ENCODE measurements around the gene ABCC3.

Gene ABCC3

DNA sequence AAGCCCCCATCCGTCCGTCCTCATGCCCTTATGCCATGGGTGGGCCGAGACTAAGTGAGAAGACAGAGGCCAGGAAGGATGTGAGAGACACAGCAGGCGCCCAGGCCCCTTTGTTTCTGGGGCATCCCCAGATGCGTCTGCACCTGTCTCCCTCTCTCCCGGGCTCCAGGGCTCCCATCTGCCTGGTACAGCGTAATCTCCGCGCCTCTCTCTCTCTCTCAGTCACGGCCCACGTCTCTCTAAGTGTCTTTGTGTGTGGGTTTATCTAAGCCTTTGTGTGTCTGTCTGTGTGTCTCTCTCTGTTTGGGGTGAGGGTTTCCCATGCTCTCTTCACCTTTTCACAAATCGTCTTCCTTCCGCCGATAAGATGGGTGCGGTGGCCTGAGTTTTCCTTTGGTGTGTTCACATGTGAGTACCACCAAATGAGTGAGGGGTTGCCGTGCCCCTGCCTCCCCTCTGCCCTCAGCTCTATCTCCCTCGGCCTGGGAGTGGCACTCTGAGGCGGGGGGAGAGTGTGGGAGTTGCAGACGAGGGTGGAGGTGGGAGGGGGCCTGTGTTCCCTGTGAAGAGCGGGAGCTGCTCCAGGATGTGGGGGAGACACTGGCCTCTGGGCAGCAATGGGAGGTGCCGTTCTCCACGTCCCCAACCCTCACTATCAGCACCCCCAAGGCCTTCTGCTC, 25.8 kb upstream of the ABCC3 start:
- no peak for DNase-seq

DNA sequence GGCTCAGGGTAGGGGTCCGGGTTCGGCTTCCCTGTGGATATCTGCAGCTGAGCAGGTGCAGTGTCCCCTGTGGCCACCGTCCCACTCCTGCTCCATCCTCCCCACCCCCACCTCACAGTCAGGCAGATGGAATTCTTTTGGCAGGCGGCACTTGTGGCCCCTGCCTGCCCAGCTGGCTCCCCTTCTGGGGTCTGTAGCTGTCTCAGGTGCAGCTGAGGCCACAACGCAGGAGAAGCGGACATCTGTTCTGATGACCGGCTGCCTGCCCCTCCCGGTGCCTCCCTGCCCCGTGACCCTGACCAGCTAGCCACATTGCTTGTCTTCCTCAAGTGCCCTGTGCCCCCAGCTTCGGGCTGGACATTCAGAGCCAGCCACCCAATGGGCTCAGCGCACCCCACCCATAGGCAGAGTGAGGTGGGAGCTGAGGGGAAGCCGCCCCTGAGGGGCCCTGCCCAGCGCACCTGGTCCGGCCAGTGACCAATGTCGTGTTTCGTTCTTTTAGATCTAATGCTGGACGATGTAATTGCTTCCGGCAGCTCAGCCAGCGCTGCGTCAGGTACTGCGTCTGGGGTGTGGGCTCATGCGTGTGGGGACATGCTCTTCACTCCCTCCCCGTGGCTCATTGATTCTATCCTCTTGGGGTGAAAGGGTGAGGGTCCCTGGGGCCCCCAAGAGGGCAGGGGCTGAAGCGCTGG, 25.2 kb upstream of the ABCC3 start:
- DNase-seq: no peak

DNA sequence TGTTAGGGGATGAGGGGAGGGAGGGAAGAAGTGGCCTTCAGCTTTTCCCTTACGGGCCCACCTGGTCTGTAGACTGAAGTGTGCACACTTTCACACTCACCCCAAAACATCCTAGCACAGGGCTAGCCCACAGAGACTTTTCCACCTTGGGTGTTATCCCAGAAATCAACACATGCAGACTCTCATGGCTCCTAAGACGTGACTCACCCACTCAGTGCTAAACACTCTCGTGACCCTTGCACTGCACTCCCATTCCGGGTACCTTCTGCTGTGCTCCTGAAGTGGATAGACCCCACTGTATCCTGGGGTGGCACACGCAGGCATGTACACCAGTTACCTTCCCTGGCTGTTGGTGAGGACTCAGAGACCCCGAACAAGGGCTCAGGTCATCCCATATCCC, 23.0 kb upstream of the ABCC3 start:
- DNase-seq: no peak

DNA sequence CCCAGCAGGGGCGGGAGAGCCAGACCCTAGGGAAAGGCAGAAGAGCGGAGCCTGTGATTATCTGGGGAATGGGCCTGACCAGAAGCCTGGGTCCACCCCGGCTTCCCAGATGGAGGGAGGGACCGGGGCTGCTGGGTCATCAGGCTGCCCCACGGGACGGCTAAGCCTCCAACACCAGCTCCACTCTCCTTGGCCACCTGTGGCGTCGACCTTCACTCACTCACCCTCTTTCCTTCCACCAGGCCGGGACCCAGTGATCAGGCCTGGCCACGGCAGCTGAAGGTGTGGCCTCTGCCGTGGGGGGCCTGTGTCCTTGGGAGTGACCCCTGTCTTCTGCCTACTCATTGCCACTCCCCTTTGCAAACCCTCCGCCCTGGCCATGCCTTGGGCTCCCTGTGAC, 22.4 kb upstream of the ABCC3 start:
- DNase-seq: no peak

DNA sequence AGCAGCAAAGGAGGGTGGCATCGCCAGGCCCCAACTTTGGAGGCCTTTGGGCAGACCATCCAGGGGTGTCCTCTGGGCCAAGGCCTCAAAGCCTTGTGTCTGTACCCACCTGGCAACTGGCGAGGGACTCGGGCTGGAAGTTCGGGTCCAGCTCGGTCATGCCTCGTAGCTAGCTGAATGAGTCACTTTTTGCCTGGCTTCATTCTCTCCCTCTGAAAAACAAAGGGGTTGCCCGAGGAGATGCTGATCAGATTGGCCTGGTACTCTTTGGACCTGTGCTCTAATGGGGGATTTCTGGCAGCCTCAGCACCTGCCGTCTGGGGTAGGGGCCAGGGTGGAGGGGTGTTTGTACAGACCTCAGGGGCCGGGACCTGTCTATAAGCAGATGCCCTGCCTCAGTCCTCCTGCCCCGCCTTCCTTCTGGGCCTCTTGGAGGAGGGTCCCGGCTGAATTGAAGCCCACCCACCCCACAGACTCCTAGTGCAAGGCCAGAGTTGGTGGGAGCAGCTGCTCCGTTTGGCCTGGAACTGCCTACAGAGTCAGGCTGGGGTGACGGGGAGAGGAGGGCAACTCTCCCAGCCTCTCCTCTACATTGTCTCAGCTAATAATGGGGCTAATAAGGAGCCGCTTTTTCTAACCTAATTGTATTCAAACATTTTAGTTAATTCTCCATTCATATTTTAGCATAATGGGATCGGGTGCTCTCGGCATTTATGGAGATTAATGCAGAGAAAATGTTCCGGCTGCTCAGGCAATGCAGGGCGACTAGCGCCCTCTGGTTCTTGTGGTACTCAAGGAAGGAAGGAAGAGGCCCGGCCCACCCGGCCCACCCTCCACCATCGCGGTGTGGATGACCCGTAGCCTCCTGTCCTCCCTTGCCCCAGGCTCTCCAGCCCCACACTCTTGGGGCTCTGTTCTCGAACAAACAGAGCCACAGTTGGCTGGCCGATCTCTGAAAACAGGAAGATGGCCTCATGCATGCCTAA, 21.4 kb upstream of the ABCC3 start:
- no peak for DNase-seq

DNA sequence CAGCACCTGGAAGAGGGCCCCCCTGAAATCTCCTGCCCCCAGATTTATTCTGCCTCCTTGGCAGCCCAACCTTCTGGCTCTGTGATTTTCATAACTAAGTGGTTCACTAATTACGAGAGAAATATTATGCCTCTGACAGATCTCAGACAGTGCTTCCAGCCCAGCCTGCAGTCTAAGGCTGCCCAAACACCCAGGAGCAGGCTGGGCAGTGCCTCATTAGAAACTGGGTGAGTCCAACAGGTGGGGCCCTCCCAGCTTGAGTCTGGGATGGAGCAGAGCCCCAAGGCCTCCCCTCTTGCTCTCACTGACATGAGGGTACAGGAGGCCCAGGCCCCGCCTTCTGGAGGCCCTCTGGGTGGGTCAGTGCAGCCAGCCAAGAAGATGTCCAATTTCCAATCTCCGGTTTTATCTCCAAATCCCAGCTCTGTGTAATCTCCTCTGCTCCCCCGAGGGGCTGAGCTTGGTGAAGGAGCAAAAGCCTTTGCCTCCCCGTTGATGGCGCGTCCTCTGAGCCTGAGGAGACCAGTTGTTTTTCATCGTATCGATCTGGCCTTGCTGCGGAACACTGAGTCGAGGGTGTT, 20.1 kb upstream of the ABCC3 start:
- DNase-seq: no peak

DNA sequence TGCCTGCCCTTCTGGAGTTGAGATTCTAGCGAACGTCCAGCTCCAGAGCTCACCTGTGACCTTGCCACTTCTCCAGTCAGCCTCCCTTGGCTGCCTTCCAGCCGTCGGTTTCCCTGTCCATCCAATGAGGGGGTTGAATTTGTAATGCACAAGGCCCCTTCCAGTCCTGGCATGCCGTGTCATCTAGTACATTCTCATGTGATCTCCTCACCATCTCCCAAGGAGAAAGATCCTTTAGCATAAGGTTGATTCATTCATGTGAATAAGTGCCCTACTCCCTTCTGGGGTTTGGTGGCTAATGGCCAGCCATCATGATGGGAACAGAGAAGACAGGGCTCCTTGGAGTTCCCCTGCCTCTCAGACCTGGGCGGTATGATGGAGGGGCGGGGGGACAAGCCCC, 18.9 kb upstream of the ABCC3 start:
- no peak for DNase-seq

DNA sequence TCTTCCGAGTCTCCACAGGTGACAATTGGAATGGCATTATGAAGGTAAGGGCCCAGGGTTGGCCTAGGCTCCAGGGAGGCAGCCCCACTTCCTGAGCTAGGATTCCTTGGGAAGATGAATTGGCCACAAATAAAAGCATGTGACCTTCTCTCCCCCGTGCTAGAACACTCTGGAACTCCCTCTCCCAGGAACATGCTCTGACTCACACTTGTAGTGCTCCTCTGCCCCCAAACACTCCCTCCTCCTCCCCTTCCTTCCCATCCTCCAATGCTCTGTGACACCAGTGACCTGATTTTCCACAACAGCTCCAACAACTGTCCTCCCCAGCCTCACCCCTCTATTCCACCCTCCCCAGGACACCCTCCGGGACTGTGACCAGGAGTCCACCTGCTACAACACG, 16.4 kb upstream of the ABCC3 start:
- no peak for DNase-seq

DNA sequence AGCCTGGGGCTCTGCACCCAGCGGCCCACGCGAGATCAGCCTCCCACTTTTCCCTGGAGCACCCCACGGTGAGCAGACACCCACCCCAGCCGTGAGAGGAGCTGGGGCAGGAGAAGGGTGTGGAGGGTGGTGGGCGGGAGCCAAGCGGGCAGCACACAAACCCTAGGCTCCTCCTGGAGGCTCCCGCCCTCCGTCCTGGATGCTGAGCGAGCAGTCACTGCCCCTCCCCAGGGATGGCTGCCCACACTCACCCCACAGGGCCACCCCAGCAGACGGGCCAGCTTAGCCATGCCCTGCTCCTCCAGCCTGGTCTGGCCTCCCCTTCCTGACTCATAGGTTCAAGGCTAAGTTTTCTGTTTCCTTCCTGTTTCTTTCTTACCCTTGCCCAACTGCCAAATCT, 15.7 kb upstream of the ABCC3 start:
- DNase-seq: no peak

DNA sequence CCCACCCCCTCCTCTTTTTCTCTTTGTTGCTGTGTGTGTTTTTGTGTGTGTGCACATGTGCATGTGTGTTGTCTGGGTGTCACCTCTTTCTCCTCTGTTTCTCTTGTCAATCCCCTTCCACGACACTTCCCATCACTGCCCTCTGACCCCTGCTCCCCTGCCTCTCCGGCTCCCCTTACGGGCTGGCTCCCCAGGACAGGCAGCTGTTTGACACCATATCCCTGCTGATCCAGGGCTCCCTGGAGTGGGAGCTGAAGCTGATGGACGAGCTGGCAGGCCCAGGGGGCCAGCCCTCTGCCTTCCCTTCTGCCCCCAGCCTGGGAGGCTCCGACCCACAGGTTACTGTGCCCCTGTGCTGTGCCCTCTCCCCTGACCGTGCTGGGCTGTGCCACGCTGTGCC, 15.2 kb upstream of the ABCC3 start:
- DNase-seq: no peak

DNA sequence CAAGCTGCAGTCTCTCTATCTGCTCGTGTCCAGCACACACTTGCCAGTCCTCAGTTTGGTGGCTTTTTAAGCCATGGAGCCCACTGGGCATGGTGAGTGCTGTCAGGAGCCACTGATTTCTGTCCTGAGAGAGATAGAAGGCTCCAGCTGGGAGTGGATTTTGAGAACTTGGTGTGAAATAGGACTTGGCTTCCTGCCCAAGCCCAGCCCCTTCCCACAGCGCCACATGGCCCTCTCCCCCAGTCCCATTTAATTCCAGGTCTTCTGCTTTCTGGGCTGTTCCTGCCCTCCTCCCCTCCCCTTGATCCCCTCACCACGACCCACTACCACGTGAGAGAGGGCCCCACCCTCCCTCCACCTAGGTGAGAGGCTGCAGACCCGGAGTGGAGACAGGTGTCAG, 14.4 kb upstream of the ABCC3 start:
- no peak for DNase-seq

DNA sequence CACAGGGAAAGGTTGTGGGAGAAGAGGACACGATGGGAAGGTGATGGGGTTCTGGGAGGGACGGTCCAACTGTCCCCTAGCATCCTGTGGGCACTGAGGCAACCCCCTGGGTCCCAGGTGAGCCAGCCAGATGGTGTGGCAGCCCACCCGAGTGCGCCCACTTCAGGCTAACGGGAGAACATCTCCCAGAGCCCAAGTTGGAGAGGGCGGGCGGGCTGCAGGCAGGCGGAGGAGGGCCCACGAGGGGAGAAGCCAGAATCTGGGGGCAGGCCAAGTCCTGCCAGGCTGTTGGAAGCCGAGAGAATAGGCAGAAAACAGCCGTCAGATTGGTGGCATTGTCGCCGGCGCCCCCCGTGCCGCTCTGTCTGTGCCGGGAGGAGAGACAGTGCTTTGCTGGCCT, 13.8 kb upstream of the ABCC3 start:
- DNase-seq: no peak

DNA sequence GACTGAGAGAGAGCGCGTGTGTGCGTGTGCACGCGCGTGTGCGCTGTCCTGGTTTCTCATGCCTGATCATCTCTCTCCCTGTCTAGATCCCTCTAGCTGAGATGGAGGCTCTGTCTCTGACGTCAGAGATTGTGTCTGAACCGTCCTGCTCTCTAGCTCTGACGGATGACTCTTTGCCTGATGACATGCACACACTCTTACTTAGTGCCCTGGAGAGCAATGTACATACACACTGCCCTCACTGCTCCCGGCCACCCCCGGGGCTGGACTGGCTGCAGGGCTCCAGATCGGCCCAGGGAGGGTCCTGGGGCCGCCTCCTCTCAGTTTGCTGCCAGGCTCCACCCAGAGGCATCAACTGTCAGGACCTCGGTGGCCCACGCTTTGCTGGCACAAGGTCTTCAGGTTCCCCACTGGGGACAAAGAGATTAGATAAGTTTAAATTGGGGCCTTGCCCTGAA, 13.1 kb upstream of the ABCC3 start:
- no peak for DNase-seq

DNA sequence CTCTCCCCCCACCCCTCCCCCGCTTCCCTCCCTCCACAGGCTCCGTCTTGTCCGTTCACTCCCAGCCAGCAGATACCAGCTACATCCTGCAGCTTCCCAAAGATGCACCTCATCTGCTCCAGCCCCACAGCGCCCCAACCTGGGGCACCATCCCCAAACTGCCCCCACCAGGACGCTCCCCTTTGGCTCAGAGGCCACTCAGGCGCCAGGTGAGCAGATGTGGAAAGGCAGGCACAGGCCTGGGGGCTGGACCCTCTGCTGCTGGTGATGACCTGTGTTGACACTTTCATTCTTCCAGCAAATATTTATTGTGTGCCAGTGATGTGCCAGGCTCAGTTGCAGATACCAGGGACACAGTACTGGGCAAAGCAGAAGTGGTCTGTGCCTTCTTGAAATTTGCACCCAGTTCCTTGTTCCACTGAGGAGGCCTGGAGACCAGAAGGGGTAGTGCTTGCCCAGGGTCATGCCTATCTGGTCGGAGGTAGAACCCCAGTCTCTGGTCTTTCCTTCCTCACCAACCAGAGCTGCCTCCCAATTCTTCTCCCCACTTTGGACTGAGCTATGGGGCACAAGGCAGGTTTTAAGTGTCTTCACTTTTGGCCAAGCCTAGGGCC, 10.3 kb upstream of the ABCC3 start:
- no peak for DNase-seq

DNA sequence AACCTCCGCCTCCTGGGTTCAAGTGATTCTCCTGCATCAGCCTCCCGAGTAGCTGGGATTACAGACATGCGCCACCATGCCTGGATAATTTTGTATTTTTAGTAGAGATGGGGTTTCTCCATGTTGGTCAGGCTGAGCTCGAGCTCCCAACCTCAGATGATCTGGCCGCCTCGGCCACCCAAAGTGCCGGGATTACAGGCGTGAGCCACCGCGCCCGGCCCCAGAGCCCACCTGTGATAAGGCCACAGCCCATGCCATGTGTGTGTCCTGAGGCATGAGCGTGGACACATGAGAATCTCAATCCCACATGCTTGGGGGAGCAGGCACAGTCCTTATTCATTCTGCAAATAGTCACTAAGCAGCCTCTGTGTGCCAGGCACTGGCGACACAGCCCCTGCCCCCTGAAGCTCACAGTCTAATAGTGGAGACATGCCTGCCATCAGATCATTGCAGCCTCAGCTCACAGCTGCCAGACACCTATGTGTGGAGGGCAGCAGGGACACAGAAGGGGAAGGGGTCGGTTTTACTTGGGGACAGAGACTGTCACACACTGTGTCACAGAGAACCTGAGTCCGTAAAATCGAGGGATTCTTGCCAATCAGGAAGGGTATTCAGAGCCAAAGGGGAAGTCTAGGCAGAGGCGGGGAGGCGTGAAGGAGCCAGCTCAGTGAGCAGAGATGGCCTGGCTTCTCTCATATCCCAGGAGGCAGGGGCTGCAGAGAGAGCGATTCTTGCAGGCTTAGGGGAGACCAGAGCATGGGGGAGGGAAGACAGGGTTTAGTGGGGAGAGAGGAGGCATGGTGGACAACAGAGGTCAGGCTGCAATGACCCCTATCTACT, 9.4 kb upstream of the ABCC3 start:
- DNase-seq: no peak

DNA sequence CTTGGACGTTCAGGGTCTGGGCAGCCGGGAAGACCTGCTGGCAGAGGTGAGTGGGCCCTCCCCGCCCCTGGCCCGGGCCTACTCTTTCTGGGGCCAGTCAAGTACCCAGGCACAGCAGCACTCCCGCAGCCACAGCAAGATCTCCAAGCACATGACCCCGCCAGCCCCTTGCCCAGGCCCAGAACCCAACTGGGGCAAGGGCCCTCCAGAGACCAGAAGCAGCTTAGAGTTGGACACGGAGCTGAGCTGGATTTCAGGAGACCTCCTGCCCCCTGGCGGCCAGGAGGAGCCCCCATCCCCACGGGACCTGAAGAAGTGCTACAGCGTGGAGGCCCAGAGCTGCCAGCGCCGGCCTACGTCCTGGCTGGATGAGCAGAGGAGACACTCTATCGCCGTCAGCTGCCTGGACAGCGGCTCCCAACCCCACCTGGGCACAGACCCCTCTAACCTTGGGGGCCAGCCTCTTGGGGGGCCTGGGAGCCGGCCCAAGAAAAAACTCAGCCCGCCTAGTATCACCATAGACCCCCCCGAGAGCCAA, 8.6 kb upstream of the ABCC3 start:
- DNase-seq: peak; percentile 86

DNA sequence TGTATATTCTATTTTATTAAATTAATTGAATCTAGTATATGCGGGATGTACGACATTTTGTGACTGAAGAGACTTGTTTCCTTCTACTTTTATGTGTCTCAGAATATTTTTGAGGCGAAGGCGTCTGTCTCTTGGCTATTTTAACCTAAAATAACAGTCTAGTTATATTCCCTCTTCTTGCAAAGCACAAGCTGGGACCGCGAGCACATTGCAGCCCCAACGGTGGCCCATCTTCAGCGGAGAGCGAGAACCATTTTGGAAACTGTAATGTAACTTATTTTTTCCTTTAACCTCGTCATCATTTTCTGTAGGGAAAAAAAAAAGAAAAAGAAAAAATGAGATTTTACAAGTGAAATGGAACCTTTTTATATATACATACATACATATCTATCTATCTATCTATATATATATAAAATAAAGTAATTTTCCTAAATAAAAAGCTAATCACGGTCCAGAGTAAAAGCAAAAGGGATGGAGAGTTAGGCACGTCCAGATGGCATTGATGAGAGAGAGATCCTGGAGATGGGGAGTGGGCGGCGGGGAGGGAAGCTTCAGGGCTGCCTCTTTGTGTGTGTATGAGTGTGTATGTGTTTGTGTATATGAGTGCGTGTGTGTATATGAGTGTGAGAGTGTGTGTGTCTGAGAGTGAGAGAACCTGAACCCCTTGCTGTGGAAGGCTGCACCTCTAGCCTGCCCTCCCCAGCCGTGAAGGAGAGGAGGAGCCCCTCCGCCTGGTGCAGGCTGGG, 7.5 kb upstream of the ABCC3 start:
- DNase-seq: no peak

DNA sequence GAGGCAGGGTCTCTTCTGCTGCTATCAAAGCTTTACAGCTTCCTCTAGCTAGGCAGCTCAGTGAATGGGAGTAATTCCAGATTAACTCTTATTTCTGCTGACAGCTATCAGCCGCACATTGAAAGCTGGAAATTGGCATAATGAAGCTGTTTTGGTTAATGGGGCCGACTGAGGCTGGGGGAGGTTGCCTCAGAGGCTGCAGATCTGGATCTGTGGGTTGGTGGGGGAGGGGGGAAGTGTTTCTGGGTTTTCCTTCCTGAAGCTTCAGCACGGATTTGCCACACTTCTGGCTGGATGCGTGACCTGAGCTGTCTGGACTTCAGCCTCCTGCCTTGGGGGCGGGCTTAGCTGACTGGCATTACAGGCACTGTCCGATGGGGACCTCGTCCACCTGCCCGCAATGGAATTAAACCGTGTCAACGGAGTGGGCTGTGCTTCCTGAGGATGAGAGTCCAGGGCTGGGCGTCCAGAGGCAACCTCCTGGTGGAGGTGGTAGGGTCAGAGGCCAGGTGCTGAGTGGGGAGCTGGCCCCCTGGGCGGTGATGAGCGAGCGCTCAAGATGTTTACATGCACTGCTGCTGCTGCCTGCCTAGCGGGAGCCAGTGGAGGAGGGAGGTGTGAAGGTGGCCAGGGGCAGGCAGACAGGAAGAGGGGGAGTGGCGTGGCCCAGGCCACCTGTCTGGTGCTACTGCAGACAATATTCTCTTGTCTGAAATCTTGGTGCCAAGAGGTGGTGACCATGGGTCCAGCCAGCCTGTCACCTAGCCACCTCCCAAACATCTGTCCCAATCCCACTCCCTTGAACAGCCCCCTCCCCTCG, 6.7 kb upstream of the ABCC3 start:
- DNase-seq: peak; percentile 30

DNA sequence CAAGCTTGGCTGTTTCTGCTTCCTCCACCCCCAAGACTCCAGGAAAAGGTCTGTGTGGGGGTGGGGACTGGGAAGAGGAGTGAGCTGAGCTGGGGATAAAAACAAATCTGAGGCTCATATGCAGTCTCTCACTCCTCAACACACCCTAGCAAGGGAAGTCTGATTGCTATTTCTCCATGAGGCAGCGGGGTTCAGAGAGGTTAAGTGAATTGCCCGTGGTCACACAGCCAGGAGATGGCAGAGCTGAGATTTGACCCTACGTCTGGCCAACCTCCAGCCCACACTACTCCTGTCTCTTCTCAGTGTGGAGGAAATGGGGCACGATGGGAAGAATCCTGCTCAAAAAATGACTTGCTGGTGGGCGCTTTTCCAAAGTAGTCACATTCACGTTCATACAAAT, 4.8 kb upstream of the ABCC3 start:
- no peak for DNase-seq

Measured in OCI-M1 (cell line).